ENCODE measurements around the gene ARMC9.

- TF ChIP-seq, protein P1, sequence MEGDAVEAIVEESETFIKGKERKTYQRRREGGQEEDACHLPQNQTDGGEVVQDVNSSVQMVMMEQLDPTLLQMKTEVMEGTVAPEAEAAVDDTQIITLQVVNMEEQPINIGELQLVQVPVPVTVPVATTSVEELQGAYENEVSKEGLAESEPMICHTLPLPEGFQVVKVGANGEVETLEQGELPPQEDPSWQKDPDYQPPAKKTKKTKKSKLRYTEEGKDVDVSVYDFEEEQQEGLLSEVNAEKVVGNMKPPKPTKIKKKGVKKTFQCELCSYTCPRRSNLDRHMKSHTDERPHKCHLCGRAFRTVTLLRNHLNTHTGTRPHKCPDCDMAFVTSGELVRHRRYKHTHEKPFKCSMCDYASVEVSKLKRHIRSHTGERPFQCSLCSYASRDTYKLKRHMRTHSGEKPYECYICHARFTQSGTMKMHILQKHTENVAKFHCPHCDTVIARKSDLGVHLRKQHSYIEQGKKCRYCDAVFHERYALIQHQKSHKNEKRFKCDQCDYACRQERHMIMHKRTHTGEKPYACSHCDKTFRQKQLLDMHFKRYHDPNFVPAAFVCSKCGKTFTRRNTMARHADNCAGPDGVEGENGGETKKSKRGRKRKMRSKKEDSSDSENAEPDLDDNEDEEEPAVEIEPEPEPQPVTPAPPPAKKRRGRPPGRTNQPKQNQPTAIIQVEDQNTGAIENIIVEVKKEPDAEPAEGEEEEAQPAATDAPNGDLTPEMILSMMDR (conservative IDR thresholded peaks at IDR 0.05; ENCODE audit: low read depth, low read length), result no peak
- TF ChIP-seq EZH2 (IDR thresholded peaks at IDR 0.05; ENCODE audit: low read length, unreplicated experiment) (no peak), EZH2phosphoT487 (IDR thresholded peaks at IDR 0.05; ENCODE audit: borderline replicate concordance, low read length) (no peak)
Observed at GRCh38 chr2:231357048-231357447, 158.6 kb downstream of the ARMC9 start.

Measured in PC-3 (cell line).